Right atrium auricular region (tissue), 2 donors: ENCODE measurements around the gene WDR17. TPM values are rescaled to one million over a fixed set of nuclear protein-coding genes. Genes with fewer than 3 reads are reported as not detected.

Experiments
- DNase-seq: peaks from one replicate; pipeline ENCODE4 v3.0.0-alpha.2; 2019; ENCODE audit warnings: low spot score
- H3K27ac ChIP-seq, 2 donors: fragments of 200-600 bp; sonication (generic); 1 replicate in 1 of 2; 2 replicates in 1 of 2; pipeline ENCODE4 v1.5.1; 2016 to 2019
- H3K27me3 ChIP-seq, 2 donors: fragments of 200-600 bp; sonication (generic); one replicate each; pipeline versions ENCODE4 v1.5.1 to v1.6.0; 2017 to 2019
- H3K36me3 ChIP-seq: fragments of 200-600 bp; sonication (generic); one replicate; pipeline ENCODE4 v1.5.1; 2016
- H3K4me1 ChIP-seq, 2 donors: fragments of 200-600 bp; sonication (generic); one replicate each; pipeline versions ENCODE4 v1.5.1 to v1.6.0; 2017 to 2019
- H3K4me3 ChIP-seq, 2 donors: fragments of 200-600 bp; sonication (generic); 1 replicate in 1 of 2; 2 replicates in 1 of 2; pipeline ENCODE4 v1.5.1; 2017 to 2019; ENCODE audit warnings: mild to moderate bottlenecking in 1 of 2, moderate library complexity in 1 of 2
- H3K9me3 ChIP-seq, 2 donors: fragments of 200-600 bp; sonication (generic); one replicate each; pipeline ENCODE4 v1.5.1; 2019
- total RNA-seq, 2 donors: library from RNA; depleted of rRNA; stranded (reverse); fragments of >200 nt; gene quantifications; one replicate each; pipeline ENCODE4 v1.1.0, GENCODE V29; 2016
- TF ChIP-seq, protein P1 (sequence below), 2 donors: fragments of 200-600 bp; sonication (generic); IDR thresholded peaks; one replicate each; pipeline ENCODE4 v1.5.1; 2019; ENCODE audit warnings: antibody characterized with exemption in 2 of 2

The WDR17 gene
- total RNA-seq, 2 donors from 2014 or later = 0.63 to 1.2 TPM

DNA sequence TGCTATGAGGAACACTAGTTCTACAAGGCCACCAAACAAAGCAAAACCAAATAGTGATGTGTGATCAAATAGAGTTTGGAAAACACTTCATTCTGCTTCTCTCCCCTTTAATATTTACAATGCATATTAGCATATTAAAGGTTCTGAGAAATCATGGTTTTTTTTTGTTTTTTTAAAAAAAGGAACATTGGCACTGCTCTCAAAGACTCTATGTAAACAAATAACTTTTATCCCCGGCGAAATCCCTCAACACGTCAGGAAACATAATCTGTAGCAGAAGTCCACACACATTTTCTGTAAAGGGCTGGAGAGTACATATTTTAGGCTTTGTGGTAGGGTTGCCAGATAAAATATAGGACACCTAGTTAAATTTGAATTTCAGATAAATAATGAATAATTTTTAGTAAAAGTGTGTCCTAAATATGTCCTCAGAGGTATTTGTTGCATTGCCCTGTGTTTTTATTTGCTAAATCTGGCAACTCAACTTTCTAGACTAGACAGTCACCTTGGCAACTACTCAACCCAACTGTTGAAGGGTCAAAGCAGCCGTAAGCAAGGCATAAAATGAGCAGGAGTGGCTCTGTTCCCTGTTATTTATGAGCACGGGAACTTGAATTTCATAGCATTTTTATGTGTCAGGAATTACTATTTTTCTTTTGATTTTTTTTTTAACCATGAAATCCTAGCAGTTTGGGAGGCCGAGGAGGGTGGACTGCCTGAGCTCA, 121.2 kb downstream of the WDR17 start:
- H3K4me3 ChIP-seq = no peak overlapping the region
- DNase-seq = no peak
- no peaks in the 10 kb centered on the region for H3K9me3 ChIP-seq
- no peaks in the 10 kb centered on the region for H3K4me1 ChIP-seq
- TF ChIP-seq, protein P1, sequence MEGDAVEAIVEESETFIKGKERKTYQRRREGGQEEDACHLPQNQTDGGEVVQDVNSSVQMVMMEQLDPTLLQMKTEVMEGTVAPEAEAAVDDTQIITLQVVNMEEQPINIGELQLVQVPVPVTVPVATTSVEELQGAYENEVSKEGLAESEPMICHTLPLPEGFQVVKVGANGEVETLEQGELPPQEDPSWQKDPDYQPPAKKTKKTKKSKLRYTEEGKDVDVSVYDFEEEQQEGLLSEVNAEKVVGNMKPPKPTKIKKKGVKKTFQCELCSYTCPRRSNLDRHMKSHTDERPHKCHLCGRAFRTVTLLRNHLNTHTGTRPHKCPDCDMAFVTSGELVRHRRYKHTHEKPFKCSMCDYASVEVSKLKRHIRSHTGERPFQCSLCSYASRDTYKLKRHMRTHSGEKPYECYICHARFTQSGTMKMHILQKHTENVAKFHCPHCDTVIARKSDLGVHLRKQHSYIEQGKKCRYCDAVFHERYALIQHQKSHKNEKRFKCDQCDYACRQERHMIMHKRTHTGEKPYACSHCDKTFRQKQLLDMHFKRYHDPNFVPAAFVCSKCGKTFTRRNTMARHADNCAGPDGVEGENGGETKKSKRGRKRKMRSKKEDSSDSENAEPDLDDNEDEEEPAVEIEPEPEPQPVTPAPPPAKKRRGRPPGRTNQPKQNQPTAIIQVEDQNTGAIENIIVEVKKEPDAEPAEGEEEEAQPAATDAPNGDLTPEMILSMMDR (IDR thresholded peaks at IDR 0.05) = no peak
- no peaks in the 10 kb centered on the region for H3K36me3 ChIP-seq
- no peak overlapping the region for H3K27ac ChIP-seq
- no peaks in the 10 kb centered on the region for H3K27me3 ChIP-seq

DNA sequence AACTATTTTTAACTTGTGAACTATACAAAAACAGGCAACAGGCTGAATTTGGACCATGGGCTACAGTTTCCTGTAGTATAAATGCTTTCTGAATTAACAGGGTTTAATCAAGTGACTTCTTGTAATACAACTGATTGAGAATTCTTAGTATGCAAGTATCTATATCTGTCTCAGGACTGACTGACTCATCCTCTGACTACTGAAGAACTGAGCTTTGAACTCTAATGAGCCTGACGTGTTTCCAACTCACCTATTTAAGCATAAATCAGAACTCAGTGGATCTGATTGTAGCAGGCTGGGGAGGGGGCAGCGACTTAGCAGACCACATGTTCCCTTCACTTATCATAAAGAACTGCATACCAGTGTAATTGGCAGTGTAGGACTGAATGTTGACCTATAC, 122.0 kb downstream of the WDR17 start:
- no peak for DNase-seq
- H3K9me3 ChIP-seq = no peaks in the 10 kb centered on the region
- H3K4me3 ChIP-seq = no peak overlapping the region
- H3K4me1 ChIP-seq = no peaks in the 10 kb centered on the region
- no peaks in the 10 kb centered on the region for H3K27me3 ChIP-seq
- no peaks in the 10 kb centered on the region for H3K36me3 ChIP-seq
- H3K27ac ChIP-seq = no peak overlapping the region
- TF ChIP-seq, protein P1 (IDR thresholded peaks at IDR 0.05) = no peak

DNA sequence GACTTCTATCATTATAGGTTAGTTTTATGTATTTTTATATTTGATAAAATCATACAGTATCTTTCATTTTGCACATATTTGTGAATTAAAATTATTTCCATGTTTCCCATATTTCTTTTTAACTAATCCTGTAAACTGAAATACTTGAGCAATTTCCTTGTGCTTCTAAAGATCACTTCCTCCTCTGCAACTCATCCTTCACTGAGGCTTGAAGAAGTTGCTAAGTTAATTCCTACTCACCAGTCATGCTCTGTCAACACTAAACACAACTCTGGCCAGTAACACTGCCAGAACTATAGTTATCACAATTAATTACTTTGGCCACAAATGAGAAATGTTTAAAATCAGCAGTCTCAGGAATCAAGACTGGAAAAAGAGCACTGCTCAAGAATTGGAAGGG, 123.0 kb downstream of the WDR17 start:
- no peak overlapping the region for H3K4me3 ChIP-seq
- no peak for DNase-seq
- H3K27me3 ChIP-seq = no peaks in the 10 kb centered on the region
- no peak overlapping the region for H3K27ac ChIP-seq
- H3K36me3 ChIP-seq = no peaks in the 10 kb centered on the region
- no peaks in the 10 kb centered on the region for H3K4me1 ChIP-seq
- no peaks in the 10 kb centered on the region for H3K9me3 ChIP-seq
- TF ChIP-seq, protein P1 (IDR thresholded peaks at IDR 0.05) = no peak

DNA sequence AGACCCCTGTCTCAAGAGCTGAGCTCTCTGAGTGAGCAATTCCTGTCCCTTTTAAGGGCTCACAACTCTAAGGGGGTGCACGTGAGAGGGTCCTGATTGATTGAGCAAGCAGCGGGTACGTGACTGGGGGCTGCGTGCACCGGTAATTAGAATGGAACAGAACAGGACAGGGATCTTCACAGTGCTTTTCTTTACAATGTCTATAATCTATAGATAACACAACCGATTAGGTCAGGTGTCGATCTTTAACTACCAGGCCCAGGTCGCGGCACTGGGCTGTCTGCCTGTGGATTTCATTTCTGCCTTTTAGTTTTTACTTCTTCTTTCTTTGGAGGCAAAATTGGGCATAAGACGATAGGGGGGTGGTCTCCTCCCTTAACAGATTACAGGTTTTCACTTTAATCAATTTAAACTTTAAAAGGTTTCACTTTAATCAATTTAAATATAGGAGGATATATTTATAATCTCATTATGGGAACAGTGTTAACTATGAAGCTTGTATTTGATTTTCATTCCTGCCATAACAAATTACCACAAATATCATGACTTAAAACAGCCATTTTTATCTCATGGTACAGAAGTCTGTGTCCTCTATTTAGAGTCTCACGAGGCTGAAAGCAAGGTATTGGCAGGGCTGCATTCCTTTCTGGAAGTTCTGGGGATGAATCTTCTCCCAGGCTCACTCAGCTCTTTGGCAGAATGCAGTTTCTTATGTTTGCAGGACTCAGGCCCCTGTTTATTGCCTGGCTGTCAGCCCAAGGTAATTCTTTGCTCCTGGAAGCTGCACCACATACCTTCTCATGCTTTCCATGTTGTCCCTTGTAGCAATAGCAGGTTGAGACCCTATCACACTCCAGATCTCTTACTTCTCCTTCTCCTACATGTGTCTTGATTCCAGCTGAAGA, 124.5 kb downstream of the WDR17 start:
- H3K27ac ChIP-seq = no peak overlapping the region
- H3K4me1 ChIP-seq = peaks cover 0 to 3% of the 10 kb centered on the region in 2 donors
- H3K9me3 ChIP-seq = no peaks in the 10 kb centered on the region
- no peaks in the 10 kb centered on the region for H3K36me3 ChIP-seq
- DNase-seq = no peak
- TF ChIP-seq, protein P1 (IDR thresholded peaks at IDR 0.05) = no peak
- H3K27me3 ChIP-seq = no peaks in the 10 kb centered on the region
- H3K4me3 ChIP-seq = no peak overlapping the region

DNA sequence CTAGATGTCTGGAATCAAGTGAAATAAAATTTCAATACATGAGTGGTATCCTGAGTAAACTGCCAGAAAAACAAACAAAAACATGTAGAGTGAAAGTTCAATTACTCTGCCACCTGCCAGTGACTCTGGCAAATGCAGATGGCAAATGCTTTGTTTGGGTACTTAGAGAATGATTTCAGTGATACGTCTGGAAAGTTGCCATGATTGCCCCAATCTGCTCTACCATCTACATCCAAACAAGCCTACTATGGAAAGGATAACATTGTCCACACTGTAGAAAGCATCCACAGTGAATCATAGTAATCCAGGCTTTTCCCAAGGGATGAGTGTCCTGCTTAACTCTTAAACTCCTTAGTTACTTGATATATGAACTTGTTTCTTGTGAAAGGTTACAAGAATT, 126.3 kb downstream of the WDR17 start:
- no peaks in the 10 kb centered on the region for H3K36me3 ChIP-seq
- peaks cover 0 to 4% of the 10 kb centered on the region in 2 donors for H3K4me1 ChIP-seq
- H3K9me3 ChIP-seq = no peaks in the 10 kb centered on the region
- TF ChIP-seq, protein P1 (IDR thresholded peaks at IDR 0.05) = no peak
- no peak overlapping the region for H3K27ac ChIP-seq
- DNase-seq = no peak
- no peak overlapping the region for H3K4me3 ChIP-seq
- H3K27me3 ChIP-seq = no peaks in the 10 kb centered on the region
